HepG2 (cell line): Measurements from ENCODE around the gene IHH. TPM values are rescaled to one million over a fixed set of nuclear protein-coding genes. Genes with fewer than 3 reads are reported as not detected.

ENCODE experiments used
- AHR ChIP-seq: IDR thresholded peaks from 2 replicates; pipeline ENCODE4 v1.6.1; 2018; ENCODE audit warnings: missing genetic modification reagents, missing compliant biosample characterization
- GZF1 ChIP-seq: sonication (generic); formaldehyde crosslinking; IDR thresholded peaks from 2 replicates; pipeline ENCODE4 v1.5.1; 2020; ENCODE audit warnings: mild to moderate bottlenecking, missing genetic modification reagents
- HNRNPH1 ChIP-seq: fragments of 200-400 bp; formaldehyde crosslinking; optimal IDR thresholded peaks from 2 replicates; pipeline ENCODE3; 2017; ENCODE audit warnings: mild to moderate bottlenecking, low read depth, low read length
- NFE2L2 ChIP-seq: fragments of 150-350 bp; IDR thresholded peaks from 2 replicates; pipeline ENCODE4 v1.6.1; 2014; ENCODE audit warnings: low read length
- NR3C1 ChIP-seq: sonication (generic); formaldehyde crosslinking; IDR thresholded peaks from 2 replicates; pipeline ENCODE4 v1.4.0; 2020; ENCODE audit warnings: missing genetic modification reagents
- TOE1 ChIP-seq: sonication (generic); formaldehyde crosslinking; IDR thresholded peaks from 2 replicates; pipeline ENCODE4 v1.4.0; 2020; ENCODE audit warnings: mild to moderate bottlenecking, missing genetic modification reagents
- ZNF816 ChIP-seq: sonication (generic); formaldehyde crosslinking; IDR thresholded peaks from 2 replicates; pipeline ENCODE4 v1.8.0; 2022; ENCODE audit warnings: missing genetic modification reagents, mild to moderate bottlenecking, borderline replicate concordance
- polyA plus RNA-seq, 8 experiments: library from polyadenylated mRNA; depleted of rRNA in 3 of 8; stranded (reverse) in 7 of 8; unstranded in 1 of 8; fragments of >200 nt; fragmentation: Illumina TruSeq in 4 of 8; extraction: Trizol in 4 of 8; gene quantifications; 2 replicates each; pipeline versions ENCODE4 v1.2.1 to v1.2.3, GENCODE V29; 2011 to 2016; ENCODE audit warnings: low read depth in 4 of 8, missing spikeins in 1 of 8, mixed read lengths in 1 of 8; ENCODE audit not compliant: insufficient read depth in 1 of 8
- total RNA-seq, 5 experiments: library from RNA; depleted of rRNA; stranded (reverse); fragments of >200 nt; fragmentation: Illumina TruSeq; extraction: Trizol; gene quantifications; 2 replicates each; pipeline ENCODE4 v1.2.3, GENCODE V29; 2016; ENCODE audit warnings: low read depth in 1 of 5
- TF ChIP-seq, protein P1 (sequence below): sonication (generic); formaldehyde crosslinking; IDR thresholded peaks from 2 replicates; pipeline ENCODE4 v1.4.0; 2020; ENCODE audit warnings: missing genetic modification reagents
- TF ChIP-seq, protein P2 (sequence below): sonication (generic); formaldehyde crosslinking; IDR thresholded peaks from 2 replicates; pipeline ENCODE4 v1.4.0; 2020; ENCODE audit warnings: mild to moderate bottlenecking, missing genetic modification reagents, borderline replicate concordance
- TF ChIP-seq, protein P3 (sequence below): sonication (generic); formaldehyde crosslinking; IDR thresholded peaks from 2 replicates; pipeline ENCODE4 v1.8.0; 2022; ENCODE audit warnings: mild to moderate bottlenecking, missing genetic modification reagents, borderline replicate concordance
- TF ChIP-seq, protein P4 (sequence below): sonication (generic); formaldehyde crosslinking; conservative IDR thresholded peaks from 2 replicates; pipeline ENCODE4 v1.8.0; 2022; ENCODE audit warnings: low read depth, missing genetic modification reagents
- TF ChIP-seq, protein P5 (sequence below): IDR thresholded peaks from 2 replicates; pipeline ENCODE4 v1.6.1; 2016; ENCODE audit warnings: missing compliant biosample characterization, missing genetic modification reagents, borderline replicate concordance
- TF ChIP-seq, protein P6 (sequence below): fragments of 450-650 bp; IDR thresholded peaks from 2 replicates; pipeline ENCODE4 v1.6.1; 2017
- TF ChIP-seq, protein P7 (sequence below), 2 experiments: IDR thresholded peaks; 2 replicates each; pipeline ENCODE4 v1.6.1; 2011 to 2012; ENCODE audit warnings: low read length in 2 of 2, borderline replicate concordance in 1 of 2, low read depth in 1 of 2, mild to moderate bottlenecking in 1 of 2, moderate library complexity in 1 of 2

The IHH gene
- total and polyA plus RNA-seq, 2 of the 13 experiments (the other 11 are each of a cell fraction or from before 2014, with no cell fraction given) = 0.42 TPM; not detected in 1

DNA sequence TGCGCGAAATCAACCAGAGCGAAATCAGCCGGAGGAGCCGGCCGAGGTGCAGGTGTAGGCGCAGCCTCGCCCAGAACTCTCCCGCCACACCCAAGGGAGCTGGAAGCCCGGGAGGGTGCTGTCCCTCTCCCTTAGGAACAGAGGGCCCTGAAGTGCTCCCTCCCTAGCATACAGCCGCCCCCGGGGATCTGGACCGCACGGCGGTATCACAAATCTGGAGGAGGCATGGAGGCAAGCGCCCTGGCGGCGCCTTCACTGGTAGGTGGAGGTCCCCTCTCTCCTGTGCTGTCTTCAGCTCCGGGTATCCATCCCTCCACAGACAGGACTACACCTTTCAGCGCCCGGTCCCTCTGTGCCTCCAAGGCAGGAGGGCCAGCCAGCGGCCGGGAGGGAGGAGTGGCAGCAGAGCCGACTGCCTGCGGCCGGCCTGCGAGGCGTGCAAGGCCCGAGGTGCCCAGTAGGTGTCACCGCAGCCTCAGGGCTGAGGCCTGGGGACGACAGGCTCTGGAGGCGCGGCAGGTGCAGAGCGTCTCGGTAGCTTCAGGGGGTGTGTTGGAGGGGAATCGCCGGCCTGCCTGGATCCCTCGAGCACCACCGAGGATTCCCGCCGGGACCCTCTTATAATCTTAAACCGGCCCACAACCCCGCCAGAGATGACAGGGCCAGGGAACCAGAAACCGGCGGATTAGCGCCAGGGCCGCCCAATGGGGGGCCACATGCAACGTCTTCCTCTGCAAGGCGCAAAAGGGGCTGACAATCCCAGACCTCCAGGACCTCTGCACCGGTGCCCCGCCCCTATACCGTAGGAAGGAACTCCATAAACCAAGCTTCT lies 2.8 kb downstream of the IHH start (continued):
- TF ChIP-seq, protein P1, sequence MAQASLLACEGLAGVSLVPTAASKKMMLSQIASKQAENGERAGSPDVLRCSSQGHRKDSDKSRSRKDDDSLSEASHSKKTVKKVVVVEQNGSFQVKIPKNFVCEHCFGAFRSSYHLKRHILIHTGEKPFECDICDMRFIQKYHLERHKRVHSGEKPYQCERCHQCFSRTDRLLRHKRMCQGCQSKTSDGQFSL (CRISPR knock-in tag) = no peak
- TF ChIP-seq NFE2L2 = no peak
- TF ChIP-seq, protein P2, sequence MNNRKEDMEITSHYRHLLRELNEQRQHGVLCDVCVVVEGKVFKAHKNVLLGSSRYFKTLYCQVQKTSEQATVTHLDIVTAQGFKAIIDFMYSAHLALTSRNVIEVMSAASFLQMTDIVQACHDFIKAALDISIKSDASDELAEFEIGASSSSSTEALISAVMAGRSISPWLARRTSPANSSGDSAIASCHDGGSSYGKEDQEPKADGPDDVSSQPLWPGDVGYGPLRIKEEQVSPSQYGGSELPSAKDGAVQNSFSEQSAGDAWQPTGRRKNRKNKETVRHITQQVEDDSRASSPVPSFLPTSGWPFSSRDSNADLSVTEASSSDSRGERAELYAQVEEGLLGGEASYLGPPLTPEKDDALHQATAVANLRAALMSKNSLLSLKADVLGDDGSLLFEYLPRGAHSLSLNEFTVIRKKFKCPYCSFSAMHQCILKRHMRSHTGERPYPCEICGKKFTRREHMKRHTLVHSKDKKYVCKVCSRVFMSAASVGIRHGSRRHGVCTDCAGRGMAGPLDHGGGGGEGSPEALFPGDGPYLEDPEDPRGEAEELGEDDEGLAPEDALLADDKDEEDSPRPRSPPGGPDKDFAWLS (CRISPR knock-in tag) = no peak
- TF ChIP-seq, protein P3, sequence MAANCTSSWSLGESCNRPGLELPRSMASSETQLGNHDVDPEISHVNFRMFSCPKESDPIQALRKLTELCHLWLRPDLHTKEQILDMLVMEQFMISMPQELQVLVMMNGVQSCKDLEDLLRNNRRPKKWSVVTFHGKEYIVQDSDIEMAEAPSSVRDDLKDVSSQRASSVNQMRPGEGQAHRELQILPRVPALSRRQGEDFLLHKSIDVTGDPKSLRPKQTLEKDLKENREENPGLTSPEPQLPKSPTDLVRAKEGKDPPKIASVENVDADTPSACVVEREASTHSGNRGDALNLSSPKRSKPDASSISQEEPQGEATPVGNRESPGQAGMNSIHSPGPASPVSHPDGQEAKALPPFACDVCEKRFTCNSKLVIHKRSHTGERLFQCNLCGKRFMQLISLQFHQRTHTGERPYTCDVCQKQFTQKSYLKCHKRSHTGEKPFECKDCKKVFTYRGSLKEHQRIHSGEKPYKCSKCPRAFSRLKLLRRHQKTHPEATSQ (CRISPR knock-in tag) = no peak
- TF ChIP-seq, protein P4, sequence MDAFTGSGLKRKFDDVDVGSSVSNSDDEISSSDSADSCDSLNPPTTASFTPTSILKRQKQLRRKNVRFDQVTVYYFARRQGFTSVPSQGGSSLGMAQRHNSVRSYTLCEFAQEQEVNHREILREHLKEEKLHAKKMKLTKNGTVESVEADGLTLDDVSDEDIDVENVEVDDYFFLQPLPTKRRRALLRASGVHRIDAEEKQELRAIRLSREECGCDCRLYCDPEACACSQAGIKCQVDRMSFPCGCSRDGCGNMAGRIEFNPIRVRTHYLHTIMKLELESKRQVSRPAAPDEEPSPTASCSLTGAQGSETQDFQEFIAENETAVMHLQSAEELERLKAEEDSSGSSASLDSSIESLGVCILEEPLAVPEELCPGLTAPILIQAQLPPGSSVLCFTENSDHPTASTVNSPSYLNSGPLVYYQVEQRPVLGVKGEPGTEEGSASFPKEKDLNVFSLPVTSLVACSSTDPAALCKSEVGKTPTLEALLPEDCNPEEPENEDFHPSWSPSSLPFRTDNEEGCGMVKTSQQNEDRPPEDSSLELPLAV (CRISPR knock-in tag) = no peak
- no peak for TF ChIP-seq NR3C1
- no peak for TF ChIP-seq AHR (CRISPR knock-in tag)
- no peak for TF ChIP-seq TOE1
- TF ChIP-seq, protein P5, sequence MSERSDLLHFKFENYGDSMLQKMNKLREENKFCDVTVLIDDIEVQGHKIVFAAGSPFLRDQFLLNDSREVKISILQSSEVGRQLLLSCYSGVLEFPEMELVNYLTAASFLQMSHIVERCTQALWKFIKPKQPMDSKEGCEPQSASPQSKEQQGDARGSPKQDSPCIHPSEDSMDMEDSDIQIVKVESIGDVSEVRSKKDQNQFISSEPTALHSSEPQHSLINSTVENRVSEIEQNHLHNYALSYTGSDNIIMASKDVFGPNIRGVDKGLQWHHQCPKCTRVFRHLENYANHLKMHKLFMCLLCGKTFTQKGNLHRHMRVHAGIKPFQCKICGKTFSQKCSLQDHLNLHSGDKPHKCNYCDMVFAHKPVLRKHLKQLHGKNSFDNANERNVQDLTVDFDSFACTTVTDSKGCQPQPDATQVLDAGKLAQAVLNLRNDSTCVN (CRISPR knock-in tag) = no peak
- no peak for TF ChIP-seq HNRNPH1
- TF ChIP-seq, protein P6, sequence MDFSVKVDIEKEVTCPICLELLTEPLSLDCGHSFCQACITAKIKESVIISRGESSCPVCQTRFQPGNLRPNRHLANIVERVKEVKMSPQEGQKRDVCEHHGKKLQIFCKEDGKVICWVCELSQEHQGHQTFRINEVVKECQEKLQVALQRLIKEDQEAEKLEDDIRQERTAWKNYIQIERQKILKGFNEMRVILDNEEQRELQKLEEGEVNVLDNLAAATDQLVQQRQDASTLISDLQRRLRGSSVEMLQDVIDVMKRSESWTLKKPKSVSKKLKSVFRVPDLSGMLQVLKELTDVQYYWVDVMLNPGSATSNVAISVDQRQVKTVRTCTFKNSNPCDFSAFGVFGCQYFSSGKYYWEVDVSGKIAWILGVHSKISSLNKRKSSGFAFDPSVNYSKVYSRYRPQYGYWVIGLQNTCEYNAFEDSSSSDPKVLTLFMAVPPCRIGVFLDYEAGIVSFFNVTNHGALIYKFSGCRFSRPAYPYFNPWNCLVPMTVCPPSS = no peak
- TF ChIP-seq, protein P7, sequence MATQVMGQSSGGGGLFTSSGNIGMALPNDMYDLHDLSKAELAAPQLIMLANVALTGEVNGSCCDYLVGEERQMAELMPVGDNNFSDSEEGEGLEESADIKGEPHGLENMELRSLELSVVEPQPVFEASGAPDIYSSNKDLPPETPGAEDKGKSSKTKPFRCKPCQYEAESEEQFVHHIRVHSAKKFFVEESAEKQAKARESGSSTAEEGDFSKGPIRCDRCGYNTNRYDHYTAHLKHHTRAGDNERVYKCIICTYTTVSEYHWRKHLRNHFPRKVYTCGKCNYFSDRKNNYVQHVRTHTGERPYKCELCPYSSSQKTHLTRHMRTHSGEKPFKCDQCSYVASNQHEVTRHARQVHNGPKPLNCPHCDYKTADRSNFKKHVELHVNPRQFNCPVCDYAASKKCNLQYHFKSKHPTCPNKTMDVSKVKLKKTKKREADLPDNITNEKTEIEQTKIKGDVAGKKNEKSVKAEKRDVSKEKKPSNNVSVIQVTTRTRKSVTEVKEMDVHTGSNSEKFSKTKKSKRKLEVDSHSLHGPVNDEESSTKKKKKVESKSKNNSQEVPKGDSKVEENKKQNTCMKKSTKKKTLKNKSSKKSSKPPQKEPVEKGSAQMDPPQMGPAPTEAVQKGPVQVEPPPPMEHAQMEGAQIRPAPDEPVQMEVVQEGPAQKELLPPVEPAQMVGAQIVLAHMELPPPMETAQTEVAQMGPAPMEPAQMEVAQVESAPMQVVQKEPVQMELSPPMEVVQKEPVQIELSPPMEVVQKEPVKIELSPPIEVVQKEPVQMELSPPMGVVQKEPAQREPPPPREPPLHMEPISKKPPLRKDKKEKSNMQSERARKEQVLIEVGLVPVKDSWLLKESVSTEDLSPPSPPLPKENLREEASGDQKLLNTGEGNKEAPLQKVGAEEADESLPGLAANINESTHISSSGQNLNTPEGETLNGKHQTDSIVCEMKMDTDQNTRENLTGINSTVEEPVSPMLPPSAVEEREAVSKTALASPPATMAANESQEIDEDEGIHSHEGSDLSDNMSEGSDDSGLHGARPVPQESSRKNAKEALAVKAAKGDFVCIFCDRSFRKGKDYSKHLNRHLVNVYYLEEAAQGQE (IDR thresholded peaks at IDR 0.05; ENCODE audit: borderline replicate concordance in 1 of 2, low read depth in 1 of 2, low read length in 2 of 2) = no peak
- TF ChIP-seq ZNF816 (CRISPR knock-in tag) = no peak; the same call in 1 of the 2 replicates
- TF ChIP-seq GZF1 (CRISPR knock-in tag) = no peak
